H1 (cell line): Measurements from ENCODE around the gene SH3RF3. TPM values are rescaled to one million over a fixed set of nuclear protein-coding genes. Genes with fewer than 3 reads are reported as not detected.

Experiments used
- CTCF ChIA-PET: fragments of 300-600 bp; sonication (Branson Sonifier 250); formaldehyde crosslinking; loops from one replicate; lab custom pipeline; 2021; ENCODE audit not compliant: partially characterized antibody; lab: Charles Lee
- POLR2A ChIA-PET: fragments of 300-600 bp; sonication (Branson Sonifier 250); formaldehyde crosslinking; loops from one replicate; lab custom pipeline; 2021; ENCODE audit warnings: inconsistent platforms; ENCODE audit not compliant: partially characterized antibody; lab: Charles Lee
- DNase-seq, 2 experiments: peaks; one replicate each; pipeline versions ENCODE4 v3.0.0 to v3.0.0-alpha.2; 2010 to 2022; ENCODE audit warnings: low spot score in 2 of 2, low read depth in 1 of 2, mixed read lengths in 1 of 2
- FAIRE-seq: peaks from 2 replicates; lab custom pipeline; 2011; peaks lifted over from hg19 to GRCh38; lab: Jason Lieb, UNC
- H2AFZ ChIP-seq: 2 replicates; pipeline ENCODE4 v1.8.1; 2012; ENCODE audit warnings: low read length, inconsistent platforms
- H2AK5ac ChIP-seq: 2 replicates; pipeline ENCODE4 v1.6.1; 2013; ENCODE audit warnings: low read depth, low read length
- H2BK120ac ChIP-seq: replicated peaks from 2 replicates; pipeline ENCODE3; 2013; ENCODE audit warnings: low read depth, low read length, inconsistent platforms
- H2BK12ac ChIP-seq: 2 replicates; pipeline ENCODE4 v1.6.1; 2013; ENCODE audit warnings: low read depth, low read length
- H2BK15ac ChIP-seq: 2 replicates; pipeline ENCODE4 v1.6.1; 2013; ENCODE audit warnings: low read length
- H2BK20ac ChIP-seq: 2 replicates; pipeline ENCODE4 v1.6.1; 2013; ENCODE audit warnings: low read length
- H2BK5ac ChIP-seq: 2 replicates; pipeline ENCODE4 v1.6.1; 2013; ENCODE audit warnings: low read depth, low read length
- H3K14ac ChIP-seq: 2 replicates; pipeline ENCODE4 v1.6.1; 2013; ENCODE audit warnings: inconsistent platforms; ENCODE audit not compliant: insufficient read length
- H3K18ac ChIP-seq: 2 replicates; pipeline ENCODE4 v1.6.1; 2013; ENCODE audit warnings: low read length; ENCODE audit errors: extremely low read depth
- H3K23ac ChIP-seq: 2 replicates; pipeline ENCODE4 v1.6.1; 2013; ENCODE audit warnings: inconsistent platforms; ENCODE audit not compliant: insufficient read length
- H3K23me2 ChIP-seq: 2 replicates; pipeline ENCODE4 v1.6.1; 2013; ENCODE audit warnings: low read depth, low read length
- H3K27ac ChIP-seq: 2 replicates; pipeline ENCODE4 v1.6.1; 2011; ENCODE audit warnings: low read depth, low read length, inconsistent platforms
- H3K27me3 ChIP-seq, 4 experiments: replicated peaks in 1 of 4; 1 replicate in 1 of 4; 2 replicates in 3 of 4; pipeline versions ENCODE4 v1.6.1 to v1.8.1; 2011 to 2013; ENCODE audit warnings: low read length in 3 of 4, mild to moderate bottlenecking in 3 of 4, inconsistent platforms in 2 of 4, mixed read lengths in 2 of 4, moderate library complexity in 1 of 4; ENCODE audit not compliant: control insufficient read depth in 3 of 4, insufficient read depth in 3 of 4; ENCODE audit errors: extremely low read depth in 1 of 4
- H3K36me3 ChIP-seq, 4 experiments: 2 replicates each; pipeline versions ENCODE4 v1.6.1 to v1.8.1; 2011 to 2013; ENCODE audit warnings: mild to moderate bottlenecking in 4 of 4, low read length in 3 of 4, moderate library complexity in 2 of 4, control low read depth in 1 of 4, inconsistent platforms in 1 of 4; ENCODE audit not compliant: insufficient read depth in 4 of 4, control insufficient read depth in 2 of 4
- H3K4ac ChIP-seq: replicated peaks from 2 replicates; pipeline ENCODE3; 2013; ENCODE audit warnings: low read length, low read depth, mixed read lengths, inconsistent platforms; ENCODE audit not compliant: insufficient read length
- H3K4me1 ChIP-seq, 4 experiments: replicated peaks in 1 of 4; 1 replicate in 1 of 4; 2 replicates in 3 of 4; pipeline versions ENCODE4 v1.6.1 to v1.8.1; 2011 to 2013; ENCODE audit warnings: low read length in 3 of 4, inconsistent platforms in 2 of 4, mixed read lengths in 1 of 4; ENCODE audit not compliant: insufficient read depth in 4 of 4, control insufficient read depth in 3 of 4
- H3K4me2 ChIP-seq, 2 experiments: 2 replicates each; pipeline versions ENCODE4 v1.6.1 to v1.8.1; 2011 to 2013; ENCODE audit warnings: low read depth in 2 of 2, low read length in 2 of 2, control low read depth in 1 of 2, inconsistent platforms in 1 of 2, mild to moderate bottlenecking in 1 of 2; ENCODE audit not compliant: insufficient read depth in 1 of 2
- H3K4me3 ChIP-seq, 4 experiments: fragments of 200-600, 300-600 bp in 1 of 4; sonication (generic), shearing (Covaris generic), sonication (Bioruptor Twin) in 1 of 4; 2 replicates each; pipeline versions ENCODE4 v1.5.1 to v1.8.1; 2011 to 2016; ENCODE audit warnings: low read length in 4 of 4, low read depth in 3 of 4, control low read depth in 2 of 4, inconsistent platforms in 2 of 4, mild to moderate bottlenecking in 2 of 4, mixed read lengths in 1 of 4, moderate library complexity in 1 of 4; ENCODE audit not compliant: insufficient read depth in 2 of 4; ENCODE audit errors: extremely low read depth in 1 of 4
- H3K56ac ChIP-seq: replicated peaks from 2 replicates; pipeline ENCODE3; 2013; ENCODE audit warnings: low read depth, mild to moderate bottlenecking, mixed read lengths, low read length, inconsistent platforms; ENCODE audit not compliant: insufficient read length
- H3K79me1 ChIP-seq: 2 replicates; pipeline ENCODE4 v1.6.1; 2013; ENCODE audit warnings: low read depth, low read length, control low read depth
- H3K79me2 ChIP-seq, 2 experiments: 2 replicates each; pipeline versions ENCODE4 v1.6.1 to v1.8.1; 2012 to 2013; ENCODE audit warnings: low read length in 2 of 2, mild to moderate bottlenecking in 2 of 2, inconsistent platforms in 1 of 2; ENCODE audit not compliant: insufficient read depth in 2 of 2, control insufficient read depth in 1 of 2
- H3K9ac ChIP-seq, 4 experiments: replicated peaks in 1 of 4; 1 replicate in 1 of 4; 2 replicates in 3 of 4; pipeline versions ENCODE4 v1.6.1 to v1.8.1; 2011 to 2013; ENCODE audit warnings: low read depth in 3 of 4, low read length in 3 of 4, control low read depth in 2 of 4, mild to moderate bottlenecking in 2 of 4, moderate library complexity in 2 of 4, inconsistent platforms in 1 of 4; ENCODE audit errors: extremely low read depth in 1 of 4
- H3K9me3 ChIP-seq, 2 experiments: 2 replicates each; pipeline versions ENCODE4 v1.6.1 to v1.8.1; 2012 to 2013; ENCODE audit warnings: mild to moderate bottlenecking in 2 of 2, moderate library complexity in 2 of 2, control low read depth in 1 of 2, inconsistent platforms in 1 of 2, low read depth in 1 of 2, low read length in 1 of 2, mixed read lengths in 1 of 2; ENCODE audit not compliant: insufficient read depth in 2 of 2
- H4K20me1 ChIP-seq, 2 experiments: replicated peaks in 1 of 2; 2 replicates each; pipeline versions ENCODE3 to v1.8.1; 2011 to 2013; ENCODE audit warnings: inconsistent platforms in 2 of 2, low read length in 2 of 2, mild to moderate bottlenecking in 1 of 2; ENCODE audit not compliant: insufficient read depth in 2 of 2, control insufficient read depth in 1 of 2
- H4K5ac ChIP-seq: 2 replicates; pipeline ENCODE4 v1.6.1; 2013; ENCODE audit warnings: low read length, low read depth, mixed read lengths, inconsistent platforms; ENCODE audit not compliant: insufficient read length
- H4K8ac ChIP-seq: 2 replicates; pipeline ENCODE4 v1.8.0; 2013; ENCODE audit warnings: mild to moderate bottlenecking, moderate library complexity, low read length, inconsistent platforms; ENCODE audit not compliant: insufficient read depth; ENCODE audit errors: extremely low read depth
- H4K91ac ChIP-seq: replicated peaks from 2 replicates; pipeline ENCODE3; 2013; ENCODE audit warnings: low read length, mixed read lengths, inconsistent platforms; ENCODE audit not compliant: insufficient read length
- BCL11A ChIP-seq, 2 experiments: IDR thresholded peaks; one replicate each; pipeline ENCODE4 v1.6.1; 2011; ENCODE audit warnings: low read depth in 2 of 2, low read length in 2 of 2, mild to moderate bottlenecking in 2 of 2
- CBX5 ChIP-seq: fragments of 300-800, 300-1000 bp; sonication (generic); IDR thresholded peaks from 2 replicates; pipeline ENCODE4 v1.7.1; 2016; ENCODE audit warnings: antibody characterized with exemption, low read length, low read depth
- CEBPB ChIP-seq: IDR thresholded peaks from 2 replicates; pipeline ENCODE4 v1.6.1; 2012; ENCODE audit warnings: low read depth, low read length
- CTCF ChIP-seq, 3 experiments: IDR thresholded peaks; 1 replicate in 2 of 3; 2 replicates in 1 of 3; pipeline versions ENCODE4 v1.5.1 to v1.6.1; 2011; ENCODE audit warnings: low read length in 3 of 3, mild to moderate bottlenecking in 3 of 3, inconsistent platforms in 2 of 3, low read depth in 1 of 3, moderate library complexity in 1 of 3; ENCODE audit not compliant: insufficient read depth in 1 of 3; ENCODE audit errors: control extremely low read depth in 1 of 3
- FOSL1 ChIP-seq: IDR thresholded peaks from 2 replicates; pipeline ENCODE4 v1.6.1; 2011; ENCODE audit warnings: mild to moderate bottlenecking, low read depth, low read length, moderate library complexity; ENCODE audit not compliant: insufficient read depth
- NANOG ChIP-seq: IDR thresholded peaks from 2 replicates; pipeline ENCODE4 v1.6.1; 2011; ENCODE audit warnings: low read length, low read depth, mild to moderate bottlenecking, inconsistent platforms; ENCODE audit not compliant: insufficient read depth, poor library complexity, severe bottlenecking
- NRF1 ChIP-seq: IDR thresholded peaks from 2 replicates; pipeline ENCODE4 v1.6.1; 2011; ENCODE audit warnings: mild to moderate bottlenecking, low read depth, low read length, improper control_type of control experiment
- RFX5 ChIP-seq: IDR thresholded peaks from 2 replicates; pipeline ENCODE4 v1.6.1; 2011; ENCODE audit warnings: low read depth, low read length, improper control_type of control experiment, borderline replicate concordance
- SP4 ChIP-seq: IDR thresholded peaks from 2 replicates; pipeline ENCODE4 v1.6.1; 2012; ENCODE audit warnings: low read length, inconsistent platforms
- SRF ChIP-seq: IDR thresholded peaks from 2 replicates; pipeline ENCODE4 v1.6.1; 2011; ENCODE audit warnings: mild to moderate bottlenecking, low read depth, low read length, moderate library complexity
- SUZ12 ChIP-seq: fragments of 200-600 bp; sonication (generic); IDR thresholded peaks from 2 replicates; pipeline ENCODE4 v1.6.1; 2012; ENCODE audit warnings: mild to moderate bottlenecking, inconsistent platforms, low read length, moderate library complexity, mixed read lengths
- TBP ChIP-seq: IDR thresholded peaks from 2 replicates; pipeline ENCODE4 v1.6.1; 2011; ENCODE audit warnings: low read depth, low read length, improper control_type of control experiment
- YY1 ChIP-seq: IDR thresholded peaks from 2 replicates; pipeline ENCODE4 v1.6.1; 2011; ENCODE audit warnings: low read depth, mild to moderate bottlenecking, low read length
- WGBS, 2 experiments: shearing (Covaris generic) in 1 of 2; methylation state at CpG; one replicate each; pipeline versions ENCODE4 v1.1.6 to v1.1.7; 2013 to 2015; ENCODE audit warnings: low lambda C conversion rate in 2 of 2, mixed read lengths in 2 of 2, inconsistent platforms in 1 of 2, low coverage in 1 of 2, missing lambda C conversion rate in 1 of 2; ENCODE audit not compliant: insufficient replicate concordance in 2 of 2, insufficient coverage in 1 of 2, insufficient read length in 1 of 2; ENCODE audit errors: extremely low coverage in 1 of 2, missing lambda C conversion rate in 1 of 2; 5-methylcytosine and 5-hydroxymethylcytosine counted together
- polyA plus RNA-seq, 7 experiments: library from polyadenylated mRNA; depleted of rRNA in 3 of 7; stranded (reverse) in 5 of 7; unstranded in 2 of 7; fragments of >200 nt in 5 of 7; fragments of 200-250 nt in 2 of 7; gene quantifications; 1 replicate in 5 of 7; 2 replicates in 1 of 7; 4 replicates in 1 of 7; pipeline versions ENCODE4 v1.2.1 to v1.2.3, GENCODE V29; 2011 to 2013; ENCODE audit warnings: missing spikeins in 2 of 7, mixed read lengths in 2 of 7
- total RNA-seq: library from RNA; stranded (reverse); fragmentation: NEBNext Ultra II Directional; extraction: Animal tissue kit (Norgen Biotek cat#: 25700); gene quantifications from 2 replicates; pipeline ENCODE4 v1.2.1, GENCODE V29; 2021

SH3RF3 gene
- total and polyA plus RNA-seq, 2 of the 8 experiments (the other 6 are each of a cell fraction or from before 2014, with no cell fraction given) = 0.11 to 0.65 TPM

GRCh38 chr2:109147405-109147804, 18.4 kb downstream of the SH3RF3 start:
- Histone ChIP-seq H3K4me2 (no peak overlapping the region), H3K27ac (no peak overlapping the region), H3K4me3 (no peak overlapping the region), H2BK5ac (no peak overlapping the region), H3K23ac (no peak overlapping the region), H3K14ac (no peak overlapping the region), H3K18ac (no peak overlapping the region), H4K8ac (no peak overlapping the region), H3K27me3 (no peaks in the 10 kb centered on the region), H2BK15ac (no peak overlapping the region), H3K23me2 (no peaks in the 10 kb centered on the region), H2AFZ (no peak overlapping the region), H2AK5ac (no peak overlapping the region), H3K4me1 (no peaks in the 10 kb centered on the region), H3K9me3 (no peaks in the 10 kb centered on the region), H4K91ac (no peak overlapping the region), H3K79me1 (no peaks in the 10 kb centered on the region), H2BK12ac (no peak overlapping the region), H4K5ac (no peak overlapping the region), H3K79me2 (no peaks in the 10 kb centered on the region), H3K9ac (no peak overlapping the region), H2BK120ac (no peak overlapping the region), H2BK20ac (no peak overlapping the region), H4K20me1 (no peaks in the 10 kb centered on the region), H3K56ac (no peak overlapping the region), H3K4ac (no peak overlapping the region), H3K36me3 (no peaks in the 10 kb centered on the region)
- 92% methylated on average over 7 of the region's 7 CpGs; no CpG with 5 or more reads in 1 of the 2 experiments for WGBS, 2 experiments
- ChIA-PET POLR2A (no interaction called here), CTCF (interaction anchor here (1.1 kb wide), 1 partner anchor 12 kb away, joined by 3 read pairs; no protein-coding TSS in a partner anchor)
- FAIRE-seq (no peak), DNase-seq (no peak)
- TF ChIP-seq BCL11A (IDR thresholded peaks at IDR 0.05; ENCODE audit: low read depth in 2 of 2, low read length in 2 of 2) (no peak), CTCF (IDR thresholded peaks at IDR 0.05; ENCODE audit: control extremely low read depth in 1 of 3, insufficient read depth in 1 of 3, low read depth in 1 of 3, low read length in 3 of 3) (no peak), RFX5 (no peak), SUZ12 (no peak), YY1 (no peak), TBP (no peak), FOSL1 (no peak), SP4 (no peak), NRF1 (no peak), SRF (no peak), CEBPB (no peak), CBX5 (no peak), NANOG (no peak)
